HCT116 (cell line): ENCODE measurements around the gene POLR1D. TPM values are rescaled to one million over a fixed set of nuclear protein-coding genes. Genes with fewer than 3 reads are reported as not detected.

Experiments
- ATAC-seq: fragments of 200-7000 bp; cut with Tn5 transposase; 2 replicates; pipeline ENCODE4 v1.9.1; 2020; ENCODE audit warnings: mild to moderate bottlenecking, moderate library complexity
- BruUV-seq: library from RNA; stranded (reverse); fragments of 400-500 nt; replicated peaks from 2 replicates; lab custom pipeline; 2021; lab: Mats Ljungman, UMichigan
- CTCF ChIA-PET: fragments of 300-600 bp; sonication (Branson Sonifier 250); formaldehyde crosslinking; loops from one replicate; lab custom pipeline; 2021; ENCODE audit warnings: antibody characterized with exemption; lab: Charles Lee
- POLR2A ChIA-PET: fragments of 300-600, 350-600 bp; sonication (Branson Sonifier 250); formaldehyde crosslinking; loops from one replicate; lab custom pipeline; 2021; ENCODE audit warnings: antibody characterized with exemption; lab: Charles Lee
- RAD21 ChIA-PET, 2 experiments: fragments of 300-600 bp; sonication (Branson Sonifier 250); formaldehyde crosslinking; loops; one replicate each; lab custom pipeline; 2023; ENCODE audit warnings: low total read pairs in 2 of 2; ENCODE audit not compliant: uncharacterized antibody in 2 of 2, unreplicated experiment in 2 of 2, low non-redundant PET in 1 of 2; lab: Charles Lee
- DNase-seq: peaks from one replicate; pipeline ENCODE4 v3.0.0-alpha.2; 2010; ENCODE audit warnings: low read depth, low spot score
- H2AFZ ChIP-seq: fragments of 200-600 bp; shearing (Covaris generic), sonication (generic); 2 replicates; pipeline ENCODE4 v1.6.1; 2017; ENCODE audit warnings: low read depth, mixed run types, mixed read lengths, antibody characterized with exemption, low read length; ENCODE audit not compliant: poor library complexity, severe bottlenecking
- H3K27ac ChIP-seq: 2 replicates; pipeline ENCODE4 v1.5.1; 2012; ENCODE audit warnings: low read depth, low read length
- H3K27me3 ChIP-seq: fragments of 200-600 bp; sonication (generic); 2 replicates; pipeline ENCODE4 v1.6.1; 2016; ENCODE audit warnings: mixed run types, low read length, mixed read lengths; ENCODE audit not compliant: insufficient read depth
- H3K36me3 ChIP-seq, 2 experiments: fragments of 200-500 bp in 1 of 2; fragments of 200-600 bp in 1 of 2; sonication (Bioruptor generic) in 1 of 2; sonication (generic) in 1 of 2; 2 replicates each; pipeline versions ENCODE4 v1.5.1 to v1.6.1; 2014 to 2016; ENCODE audit warnings: low read length in 2 of 2, inconsistent platforms in 1 of 2, mixed read lengths in 1 of 2, mixed run types in 1 of 2; ENCODE audit not compliant: insufficient read depth in 2 of 2, control insufficient read depth in 1 of 2
- H3K4me1 ChIP-seq, 2 experiments: fragments of 200-600 bp in 1 of 2; sonication (generic) in 1 of 2; 2 replicates each; pipeline versions ENCODE4 v1.5.1 to v1.6.1; 2012 to 2017; ENCODE audit warnings: low read length in 2 of 2, inconsistent platforms in 1 of 2, mild to moderate bottlenecking in 1 of 2, mixed read lengths in 1 of 2, mixed run types in 1 of 2, moderate library complexity in 1 of 2; ENCODE audit not compliant: insufficient read depth in 2 of 2, control insufficient read depth in 1 of 2
- H3K4me2 ChIP-seq: fragments of 200-600 bp; sonication (generic); 2 replicates; pipeline ENCODE4 v1.6.1; 2017; ENCODE audit warnings: mixed run types, low read length, mixed read lengths
- H3K4me3 ChIP-seq, 2 experiments: fragments of 200-600 bp in 1 of 2; sonication (generic) in 1 of 2; replicated peaks in 1 of 2; 2 replicates each; pipeline ENCODE4 v1.5.1; 2011 to 2016; ENCODE audit warnings: low read length in 2 of 2, control low read depth in 1 of 2, low read depth in 1 of 2, mild to moderate bottlenecking in 1 of 2, mixed read lengths in 1 of 2, mixed run types in 1 of 2
- H3K79me2 ChIP-seq: fragments of 200-600 bp; sonication (generic); 2 replicates; pipeline ENCODE4 v1.6.1; 2017; ENCODE audit warnings: mild to moderate bottlenecking, mixed run types, low read length, moderate library complexity, mixed read lengths; ENCODE audit not compliant: insufficient read depth
- H3K9ac ChIP-seq: fragments of 200-600 bp; sonication (generic); 2 replicates; pipeline ENCODE4 v1.6.1; 2016; ENCODE audit warnings: low read length, mixed read lengths
- H3K9me2 ChIP-seq: fragments of 200-600 bp; sonication (generic), shearing (Covaris generic); 2 replicates; pipeline ENCODE4 v1.6.1; 2017; ENCODE audit warnings: mixed run types, mild to moderate bottlenecking, moderate library complexity; ENCODE audit not compliant: insufficient read depth
- H3K9me3 ChIP-seq, 2 experiments: fragments of 200-500 bp in 1 of 2; fragments of 200-600 bp in 1 of 2; sonication (Bioruptor generic) in 1 of 2; sonication (generic) in 1 of 2; 2 replicates each; pipeline ENCODE4 v1.6.1; 2014 to 2017; ENCODE audit warnings: low read length in 2 of 2, mixed read lengths in 2 of 2, inconsistent platforms in 1 of 2, low read depth in 1 of 2, mild to moderate bottlenecking in 1 of 2, mixed run types in 1 of 2, moderate library complexity in 1 of 2; ENCODE audit not compliant: control insufficient read depth in 1 of 2, insufficient read depth in 1 of 2
- H4K20me1 ChIP-seq: fragments of 200-600 bp; sonication (generic), shearing (Covaris generic); 2 replicates; pipeline ENCODE4 v1.6.1; 2017; ENCODE audit warnings: mixed run types, mild to moderate bottlenecking, moderate library complexity; ENCODE audit not compliant: insufficient read depth
- CEBPB ChIP-seq: IDR thresholded peaks from 2 replicates; pipeline ENCODE4 v1.6.1; 2012; ENCODE audit warnings: low read depth
- CTCF ChIP-seq, 3 experiments: fragments of 200-600 bp in 1 of 3; sonication (generic) in 1 of 3; IDR thresholded peaks in 2 of 3; conservative IDR thresholded peaks in 1 of 3; 2 replicates each; pipeline ENCODE4 v1.5.1; 2012 to 2017; ENCODE audit warnings: low read depth in 2 of 3, low read length in 2 of 3, antibody characterized with exemption in 1 of 3, borderline replicate concordance in 1 of 3, control low read depth in 1 of 3, mild to moderate bottlenecking in 1 of 3, mixed read lengths in 1 of 3, mixed run types in 1 of 3, moderate library complexity in 1 of 3; ENCODE audit not compliant: insufficient read depth in 1 of 3
- EGR1 ChIP-seq: IDR thresholded peaks from 2 replicates; pipeline ENCODE4 v1.6.1; 2012; ENCODE audit warnings: low read depth
- EZH2phosphoT487 ChIP-seq: fragments of 200-600 bp; IDR thresholded peaks from 2 replicates; pipeline ENCODE4 v1.6.1; 2018; ENCODE audit warnings: antibody characterized with exemption, borderline replicate concordance
- JUND ChIP-seq: IDR thresholded peaks from 2 replicates; pipeline ENCODE4 v1.6.1; 2012
- POLR2A ChIP-seq: IDR thresholded peaks from 2 replicates; pipeline ENCODE4 v1.7.0; 2011; ENCODE audit warnings: borderline replicate concordance; ENCODE audit not compliant: insufficient read depth, insufficient read length; ENCODE audit errors: extremely low read depth
- RAD21 ChIP-seq: IDR thresholded peaks from 2 replicates; pipeline ENCODE4 v1.6.1; 2012; ENCODE audit warnings: low read depth, mild to moderate bottlenecking
- REST ChIP-seq: IDR thresholded peaks from 2 replicates; pipeline ENCODE4 v1.6.1; 2012; ENCODE audit warnings: low read depth
- SIN3A ChIP-seq: IDR thresholded peaks from 2 replicates; pipeline ENCODE4 v1.6.1; 2012; ENCODE audit warnings: low read depth
- SP1 ChIP-seq: IDR thresholded peaks from 2 replicates; pipeline ENCODE4 v1.6.1; 2012; ENCODE audit warnings: low read depth
- SRF ChIP-seq: IDR thresholded peaks from 2 replicates; pipeline ENCODE4 v1.6.1; 2012; ENCODE audit warnings: low read depth
- YY1 ChIP-seq: IDR thresholded peaks from 2 replicates; pipeline ENCODE4 v1.6.1; 2011; ENCODE audit warnings: low read length, low read depth, moderate library complexity, mild to moderate bottlenecking; ENCODE audit not compliant: insufficient replicate concordance; ENCODE audit errors: extremely low read depth
- ZNF274 ChIP-seq: fragments of 200-500 bp; sonication (Bioruptor generic); IDR thresholded peaks from 2 replicates; pipeline ENCODE4 v1.6.1; 2014; ENCODE audit warnings: mild to moderate bottlenecking, low read depth, low read length, inconsistent platforms
- intact Hi-C: fragments of 100-400 bp; cut with micrococcal nuclease; formaldehyde crosslinking; loops from 2 replicates; pipeline ENCODE4 v1.10.0; 2022
- total RNA-seq: library from RNA; stranded (reverse); gene quantifications from one replicate; pipeline ENCODE4 v1.2.1, GENCODE V29; 2021; ENCODE audit not compliant: unreplicated experiment
- TF ChIP-seq, protein P1 (sequence below): IDR thresholded peaks from 2 replicates; pipeline ENCODE4 v1.6.1; 2012
- TF ChIP-seq, protein P2 (sequence below): IDR thresholded peaks from 2 replicates; pipeline ENCODE4 v1.6.1; 2012

The POLR1D gene
- total RNA-seq, 1 experiment from 2014 or later: 184 TPM

- no peaks in the 10 kb centered on the region for H3K9me2 ChIP-seq
- no peak overlapping the region for H3K4me2 ChIP-seq
- no peaks in the 10 kb centered on the region for H3K36me3 ChIP-seq
- TF ChIP-seq RAD21 (no peak), EZH2phosphoT487 (no peak), SIN3A (no peak), SP1 (no peak), JUND (no peak), CEBPB (no peak), SRF (no peak), CTCF (IDR thresholded peaks at IDR 0.05 in 2 of 3, conservative IDR thresholded peaks at IDR 0.05 in 1 of 3; ENCODE audit: borderline replicate concordance in 1 of 3, insufficient read depth in 1 of 3, low read depth in 2 of 3, low read length in 2 of 3) (no peak), ZNF274 (no peak), EGR1 (no peak), YY1 (no peak), POLR2A (no peak), REST (no peak)
- TF ChIP-seq, protein P1, sequence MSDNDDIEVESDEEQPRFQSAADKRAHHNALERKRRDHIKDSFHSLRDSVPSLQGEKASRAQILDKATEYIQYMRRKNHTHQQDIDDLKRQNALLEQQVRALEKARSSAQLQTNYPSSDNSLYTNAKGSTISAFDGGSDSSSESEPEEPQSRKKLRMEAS: no peak
- TF ChIP-seq, protein P2, sequence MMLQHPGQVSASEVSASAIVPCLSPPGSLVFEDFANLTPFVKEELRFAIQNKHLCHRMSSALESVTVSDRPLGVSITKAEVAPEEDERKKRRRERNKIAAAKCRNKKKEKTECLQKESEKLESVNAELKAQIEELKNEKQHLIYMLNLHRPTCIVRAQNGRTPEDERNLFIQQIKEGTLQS: no peak
- H3K9me3 ChIP-seq: no peaks in the 10 kb centered on the region
- RAD21 ChIA-PET: no interaction called here
- ATAC-seq (no peak), DNase-seq (no peak)
- no peaks in the 10 kb centered on the region for H3K4me1 ChIP-seq
- H3K79me2 ChIP-seq: peaks cover 31% of the 10 kb centered on the region
- intact Hi-C loops: no loop called here
- H3K4me3 ChIP-seq: no peak overlapping the region
- no peaks in the 10 kb centered on the region for H4K20me1 ChIP-seq
- no TSS peak for BruUV-seq
- CTCF ChIA-PET: no interaction called here
- no peaks in the 10 kb centered on the region for H3K27me3 ChIP-seq
- no peak overlapping the region for H3K9ac ChIP-seq
- POLR2A ChIA-PET: no interaction called here
- no peak overlapping the region for H3K27ac ChIP-seq
- no peak overlapping the region for H2AFZ ChIP-seq
These were observed 28.8 kb upstream of the POLR1D start for GRCh38 chr13:27592865-27593264.
